ENCODE data around the gene IRF9. TPM values are rescaled to one million over a fixed set of nuclear protein-coding genes. Genes with fewer than 3 reads are reported as not detected.

Gene IRF9
- total RNA-seq, 2 donors from 2014 or later: 12.5 to 21.5 TPM

DNA sequence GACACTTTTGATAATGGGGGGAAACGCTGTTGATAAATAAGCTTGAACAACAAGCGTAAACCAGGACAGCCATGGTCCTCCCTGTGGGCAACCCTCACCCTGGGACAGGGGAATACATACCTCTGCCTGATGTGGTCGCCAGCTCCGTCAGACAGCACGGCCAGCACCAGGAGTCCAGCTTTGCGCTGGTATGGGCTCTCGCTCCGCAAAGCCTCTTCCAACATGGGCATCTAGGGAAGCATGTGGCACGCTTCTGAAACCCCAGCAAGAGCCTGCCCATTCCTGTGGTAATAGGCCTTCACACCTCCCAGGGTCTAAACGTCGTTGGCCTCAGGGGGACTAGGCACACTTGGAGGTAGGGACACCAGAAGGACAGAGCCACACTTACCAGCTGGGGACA is 24.7 kb downstream of the IRF9 start:
- intact Hi-C loops (cut with DNase I): no loop called here
- 65 to 85% methylated on average over 4 to 11 of the region's 11 CpGs for WGBS, 2 donors
- no peak for DNase-seq
- no peaks in the 10 kb centered on the region for H3K27me3 ChIP-seq
- TF ChIP-seq, protein P1, sequence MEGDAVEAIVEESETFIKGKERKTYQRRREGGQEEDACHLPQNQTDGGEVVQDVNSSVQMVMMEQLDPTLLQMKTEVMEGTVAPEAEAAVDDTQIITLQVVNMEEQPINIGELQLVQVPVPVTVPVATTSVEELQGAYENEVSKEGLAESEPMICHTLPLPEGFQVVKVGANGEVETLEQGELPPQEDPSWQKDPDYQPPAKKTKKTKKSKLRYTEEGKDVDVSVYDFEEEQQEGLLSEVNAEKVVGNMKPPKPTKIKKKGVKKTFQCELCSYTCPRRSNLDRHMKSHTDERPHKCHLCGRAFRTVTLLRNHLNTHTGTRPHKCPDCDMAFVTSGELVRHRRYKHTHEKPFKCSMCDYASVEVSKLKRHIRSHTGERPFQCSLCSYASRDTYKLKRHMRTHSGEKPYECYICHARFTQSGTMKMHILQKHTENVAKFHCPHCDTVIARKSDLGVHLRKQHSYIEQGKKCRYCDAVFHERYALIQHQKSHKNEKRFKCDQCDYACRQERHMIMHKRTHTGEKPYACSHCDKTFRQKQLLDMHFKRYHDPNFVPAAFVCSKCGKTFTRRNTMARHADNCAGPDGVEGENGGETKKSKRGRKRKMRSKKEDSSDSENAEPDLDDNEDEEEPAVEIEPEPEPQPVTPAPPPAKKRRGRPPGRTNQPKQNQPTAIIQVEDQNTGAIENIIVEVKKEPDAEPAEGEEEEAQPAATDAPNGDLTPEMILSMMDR (IDR thresholded peaks at IDR 0.05): no peak
- no peak for TF ChIP-seq POLR2A (IDR thresholded peaks at IDR 0.05)
- H3K4me1 ChIP-seq: peaks cover 24% of the 10 kb centered on the region
- H3K9me3 ChIP-seq: no peaks in the 10 kb centered on the region
- peaks cover 9 to 24% of the 10 kb centered on the region in 2 donors for H3K36me3 ChIP-seq (replicated peaks in 1 of 2; ENCODE audit: insufficient read depth in 1 of 2, low read depth in 2 of 2)
- no peak for ATAC-seq
- H3K4me3 ChIP-seq: no peak overlapping the region
- H3K27ac ChIP-seq: no peak overlapping the region

DNA sequence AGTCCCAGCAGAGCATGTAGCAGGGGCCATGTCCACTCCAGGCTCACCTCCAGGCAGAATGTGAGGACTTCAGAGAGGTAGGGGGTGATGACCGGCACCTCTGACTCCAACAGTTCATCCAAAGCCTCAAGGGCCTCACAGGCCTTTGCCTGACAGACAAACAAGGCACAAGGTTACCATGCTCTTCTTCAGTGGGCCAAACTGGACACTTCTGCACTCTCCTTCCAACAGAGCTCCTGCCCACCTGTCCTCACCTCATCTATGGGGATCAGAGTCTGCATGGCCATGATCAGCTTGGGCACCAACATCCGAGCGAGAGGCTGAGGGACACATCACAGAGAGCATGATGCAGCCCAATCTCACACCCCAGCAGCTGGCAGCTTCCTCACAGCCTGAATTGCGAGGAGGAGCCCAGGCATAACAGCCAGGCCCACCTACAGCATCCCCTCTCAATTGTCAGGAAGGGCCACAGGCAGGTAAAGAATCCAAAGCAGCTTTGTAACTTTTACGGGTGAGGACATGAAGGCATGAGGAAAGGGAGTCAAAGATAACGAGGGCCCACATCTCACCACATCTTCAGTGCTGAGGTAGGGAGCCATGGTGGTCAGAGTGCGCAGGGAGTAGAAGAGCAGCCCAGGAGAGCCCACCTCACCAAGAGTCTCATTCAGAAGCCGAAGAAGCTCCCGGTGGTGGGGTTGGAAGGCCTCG is 25.9 kb downstream of the IRF9 start:
- WGBS, 2 donors: 84 to 100% methylated on average over 2 to 10 of the region's 10 CpGs
- Histone ChIP-seq H3K9me3 (no peaks in the 10 kb centered on the region), H3K27me3 (no peaks in the 10 kb centered on the region), H3K27ac (no peak overlapping the region), H3K4me1 (peaks cover 24% of the 10 kb centered on the region), H3K36me3 (replicated peaks in 1 of 2; ENCODE audit: insufficient read depth in 1 of 2, low read depth in 2 of 2) (peaks cover 9 to 26% of the 10 kb centered on the region in 2 donors), H3K4me3 (no peak overlapping the region)
- DNase-seq (no peak), ATAC-seq (no peak)
- TF ChIP-seq, protein P1 (IDR thresholded peaks at IDR 0.05): no peak
- TF ChIP-seq POLR2A (IDR thresholded peaks at IDR 0.05): no peak
- intact Hi-C loops (cut with DNase I): no loop called here

DNA sequence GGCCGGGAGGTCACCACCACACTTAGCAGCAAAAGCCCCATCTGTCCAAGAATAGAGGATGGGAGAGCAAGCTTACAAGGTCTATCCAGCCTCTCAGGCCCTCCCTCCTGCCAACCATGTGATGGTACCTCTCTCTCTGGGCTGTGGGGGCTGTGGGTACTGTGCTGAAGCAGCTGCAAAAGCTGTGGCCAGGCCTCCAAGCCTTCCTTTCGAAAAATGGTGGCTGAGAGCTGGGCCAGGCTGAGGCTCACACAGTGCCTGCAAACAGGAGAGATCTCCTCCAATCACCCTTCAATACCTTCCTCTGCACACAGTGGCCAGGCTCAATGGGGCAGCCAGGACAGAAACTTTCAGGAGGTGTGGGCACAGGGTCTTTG is 26.5 kb downstream of the IRF9 start:
- intact Hi-C loops (cut with DNase I): no loop called here
- Histone ChIP-seq H3K36me3 (replicated peaks in 1 of 2; ENCODE audit: insufficient read depth in 1 of 2, low read depth in 2 of 2) (peaks cover 9 to 24% of the 10 kb centered on the region in 2 donors), H3K27me3 (no peaks in the 10 kb centered on the region), H3K4me3 (no peak overlapping the region), H3K4me1 (peaks cover 30% of the 10 kb centered on the region), H3K9me3 (no peaks in the 10 kb centered on the region), H3K27ac (peak overlapping the region; percentile 42 to 87 (median 68))
- DNase-seq (no peak), ATAC-seq (no peak)
- TF ChIP-seq POLR2A (IDR thresholded peaks at IDR 0.05): no peak
- TF ChIP-seq, protein P1 (IDR thresholded peaks at IDR 0.05): no peak
- WGBS, 2 donors: 66 to 100% methylated on average over 1 to 2 of the region's 2 CpGs

DNA sequence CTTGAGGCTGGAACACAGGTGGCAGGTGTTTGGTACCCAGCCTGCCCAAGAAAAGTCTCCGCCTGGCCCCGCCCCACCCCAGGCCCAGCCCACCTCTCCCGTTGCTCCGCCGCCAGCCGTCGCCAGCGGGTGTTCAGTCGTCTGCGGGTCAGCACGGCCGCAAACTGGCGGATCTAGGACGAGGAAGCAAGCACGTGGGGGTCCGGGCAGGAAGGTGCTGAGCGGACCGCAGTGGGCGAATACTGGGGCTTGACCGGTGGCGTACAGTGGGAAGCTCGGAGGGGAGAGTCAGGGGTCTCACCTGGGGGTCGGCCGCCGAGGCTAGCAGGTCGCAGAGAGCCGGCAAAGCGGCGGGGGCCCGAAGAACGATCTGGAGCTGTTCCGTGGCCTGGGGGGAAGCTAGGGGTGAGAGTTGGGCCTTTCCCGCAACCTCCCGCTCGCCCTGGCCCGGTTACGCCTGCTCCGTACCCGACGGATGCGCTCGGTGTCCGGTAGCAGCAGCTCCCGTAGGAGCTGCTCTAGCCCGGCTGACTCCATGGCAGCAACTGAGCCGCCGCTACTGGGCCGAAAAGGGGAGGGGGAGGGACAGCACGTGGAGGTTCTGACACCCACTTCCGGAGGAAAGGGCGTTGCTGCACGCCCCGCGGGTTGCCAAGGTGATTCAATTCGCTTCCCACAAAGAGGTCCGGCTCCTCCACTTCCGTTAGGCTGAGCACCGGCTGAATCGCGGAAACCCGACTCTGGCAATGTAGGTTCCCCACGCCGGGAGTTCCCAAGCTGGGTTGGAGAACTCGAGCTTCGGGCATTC is 27.4 kb downstream of the IRF9 start, which contains the start of gene IPO4:
Gene IPO4 (minus strand): TSS at position 566 of the 808 bp plus-strand sequence. CDS start 29 bp downstream, at position 537.
- Histone ChIP-seq H3K4me3 (peak within 1 kb of the TSS; percentile 16 to 24), H3K27ac (peak within 1 kb of the TSS; percentile 42 to 87 (median 68)), H3K27me3 (no peaks in the 10 kb centered on the region), H3K4me1 (peaks cover 38% of the 10 kb centered on the region), H3K36me3 (replicated peaks in 1 of 2; ENCODE audit: insufficient read depth in 1 of 2, low read depth in 2 of 2) (peaks cover 1 to 15% of the 10 kb centered on the region in 2 donors), H3K9me3 (no peaks in the 10 kb centered on the region)
- WGBS, 2 donors: 0% methylated on average over 11 to 65 of the region's 65 CpGs
- ATAC-seq (peak; percentile 98), DNase-seq (peak; percentile 96 to 98 (median 97))
- intact Hi-C loops (cut with DNase I): no loop called here
- TF ChIP-seq, protein P1 (IDR thresholded peaks at IDR 0.05): peak in 1 of 7 experiments; percentile 8
- peak in 2 of 3 donors; percentile 84 to 85 for TF ChIP-seq POLR2A (IDR thresholded peaks at IDR 0.05)
